PC-3 (cell line): ENCODE measurements around the gene HDLBP.

ENCODE experiments used
- CTCF ChIP-seq: fragments of 300-600 bp; sonication (generic); conservative IDR thresholded peaks from 2 replicates; pipeline ENCODE4 v1.5.1; 2017; ENCODE audit warnings: antibody characterized with exemption, low read depth, mild to moderate bottlenecking, low read length
- EZH2 ChIP-seq: fragments of 300-600 bp; sonication (generic); IDR thresholded peaks from one replicate; pipeline ENCODE4 v1.6.1; 2017; ENCODE audit warnings: antibody characterized with exemption, mild to moderate bottlenecking, low read length; ENCODE audit not compliant: unreplicated experiment
- EZH2phosphoT487 ChIP-seq: fragments of 300-600 bp; sonication (generic); IDR thresholded peaks from 2 replicates; pipeline ENCODE4 v1.6.1; 2018; ENCODE audit warnings: mild to moderate bottlenecking, antibody characterized with exemption, low read length, borderline replicate concordance

GRCh38 chr2:241205086-241205485 lies 110.4 kb downstream of the HDLBP start:
- TF ChIP-seq CTCF (no peak), EZH2phosphoT487 (no peak), EZH2 (no peak)
